Lower leg skin (tissue), 4 donors: ENCODE measurements around the gene CHRM1. TPM values are rescaled to one million over a fixed set of nuclear protein-coding genes. Genes with fewer than 3 reads are reported as not detected.
"Not testable (repeated sequence)": the region's sequence is repeated elsewhere in the genome, so short reads cannot be mapped to it uniquely, and the experiment has no call there.

ENCODE experiments used
- DNase-seq, 2 donors: peaks; one replicate each; pipeline ENCODE4 v3.0.0-alpha.2; 2019; ENCODE audit warnings: low spot score in 2 of 2
- H3K4me3 ChIP-seq: fragments of 200-600 bp; sonication (generic); 2 replicates; pipeline ENCODE4 v1.5.1; 2017; ENCODE audit warnings: mild to moderate bottlenecking, low read depth; ENCODE audit not compliant: poor library complexity, severe bottlenecking
- POLR2A ChIP-seq, 2 donors: fragments of 450-650 bp; IDR thresholded peaks; one replicate each; pipeline ENCODE4 v1.6.1; 2016 to 2017; ENCODE audit warnings: antibody characterized with exemption in 2 of 2, mild to moderate bottlenecking in 1 of 2, moderate library complexity in 1 of 2
- WGBS, 2 donors: methylation state at CpG; one replicate each; pipeline ENCODE4 v1.1.5; 2018; 5-methylcytosine and 5-hydroxymethylcytosine counted together
- intact Hi-C: fragments of 100-400 bp; cut with DNase I; formaldehyde crosslinking; loops from one replicate; pipeline ENCODE4 v1.15.0; 2023; ENCODE audit warnings: low total_unique reads
- total RNA-seq, 4 donors: library from RNA; depleted of rRNA; stranded (reverse); fragments of >200 nt; gene quantifications; one replicate each; pipeline ENCODE4 v1.1.0, GENCODE V29; 2016
- TF ChIP-seq, protein P1 (sequence below), 3 donors: fragments of 450-650 bp; IDR thresholded peaks; one replicate each; pipeline ENCODE4 v1.5.1; 2016; ENCODE audit warnings: antibody characterized with exemption in 3 of 3, mild to moderate bottlenecking in 3 of 3, moderate library complexity in 2 of 3

The CHRM1 gene
- total RNA-seq, 4 donors from 2014 or later = 1.5 to 7.6 (median 4.5) TPM

DNA sequence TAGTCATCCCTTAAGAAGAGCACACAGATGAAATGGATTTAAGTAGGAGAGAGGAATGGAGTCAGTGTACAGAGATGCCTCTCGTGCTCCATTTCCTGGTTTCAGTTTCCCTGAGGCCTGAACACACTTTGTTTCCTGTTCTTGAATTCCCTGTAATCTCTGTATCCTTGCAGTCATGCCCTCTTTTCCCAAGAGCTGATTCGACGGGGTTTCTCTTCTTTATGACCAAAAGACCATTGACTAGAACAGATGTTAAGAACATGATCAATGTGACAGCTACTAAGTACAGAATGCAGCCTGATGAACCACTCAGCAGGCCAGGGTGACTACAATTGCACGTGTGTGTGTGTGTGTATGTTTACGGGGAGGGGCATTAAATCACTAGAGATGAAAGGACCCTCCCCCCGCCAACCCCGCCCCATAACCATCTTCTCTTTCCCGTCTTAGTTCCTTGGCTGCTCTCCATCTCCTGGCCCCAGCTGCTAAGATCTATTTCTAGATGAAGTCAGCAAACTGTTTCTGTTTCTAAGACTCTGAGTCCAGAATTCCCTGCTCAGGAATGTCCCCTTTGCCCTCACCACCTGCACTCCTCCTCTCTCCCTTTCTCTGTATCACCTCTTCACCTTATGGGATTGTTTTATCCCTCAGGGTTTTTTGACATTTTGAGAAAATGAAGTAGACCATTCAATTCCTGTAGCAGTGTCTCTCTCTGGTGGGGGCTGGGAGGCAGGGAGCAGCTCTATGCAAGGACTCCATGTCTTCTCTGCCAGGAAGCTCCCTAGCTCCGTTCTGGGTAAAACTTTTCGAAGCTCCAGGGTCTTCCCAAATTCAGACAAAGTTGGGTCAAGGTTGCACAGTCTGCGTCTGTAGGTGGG, 37.6 kb upstream of the CHRM1 start:
- 19 to 26% methylated on average over 11 of the region's 11 CpGs for WGBS, 2 donors
- TF ChIP-seq POLR2A (IDR thresholded peaks at IDR 0.05) = no peak
- TF ChIP-seq, protein P1, sequence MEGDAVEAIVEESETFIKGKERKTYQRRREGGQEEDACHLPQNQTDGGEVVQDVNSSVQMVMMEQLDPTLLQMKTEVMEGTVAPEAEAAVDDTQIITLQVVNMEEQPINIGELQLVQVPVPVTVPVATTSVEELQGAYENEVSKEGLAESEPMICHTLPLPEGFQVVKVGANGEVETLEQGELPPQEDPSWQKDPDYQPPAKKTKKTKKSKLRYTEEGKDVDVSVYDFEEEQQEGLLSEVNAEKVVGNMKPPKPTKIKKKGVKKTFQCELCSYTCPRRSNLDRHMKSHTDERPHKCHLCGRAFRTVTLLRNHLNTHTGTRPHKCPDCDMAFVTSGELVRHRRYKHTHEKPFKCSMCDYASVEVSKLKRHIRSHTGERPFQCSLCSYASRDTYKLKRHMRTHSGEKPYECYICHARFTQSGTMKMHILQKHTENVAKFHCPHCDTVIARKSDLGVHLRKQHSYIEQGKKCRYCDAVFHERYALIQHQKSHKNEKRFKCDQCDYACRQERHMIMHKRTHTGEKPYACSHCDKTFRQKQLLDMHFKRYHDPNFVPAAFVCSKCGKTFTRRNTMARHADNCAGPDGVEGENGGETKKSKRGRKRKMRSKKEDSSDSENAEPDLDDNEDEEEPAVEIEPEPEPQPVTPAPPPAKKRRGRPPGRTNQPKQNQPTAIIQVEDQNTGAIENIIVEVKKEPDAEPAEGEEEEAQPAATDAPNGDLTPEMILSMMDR (IDR thresholded peaks at IDR 0.05) = no peak
- H3K4me3 ChIP-seq = no peak overlapping the region
- DNase-seq = peak; percentile 21 to 50
- intact Hi-C loops = no loop called here

DNA sequence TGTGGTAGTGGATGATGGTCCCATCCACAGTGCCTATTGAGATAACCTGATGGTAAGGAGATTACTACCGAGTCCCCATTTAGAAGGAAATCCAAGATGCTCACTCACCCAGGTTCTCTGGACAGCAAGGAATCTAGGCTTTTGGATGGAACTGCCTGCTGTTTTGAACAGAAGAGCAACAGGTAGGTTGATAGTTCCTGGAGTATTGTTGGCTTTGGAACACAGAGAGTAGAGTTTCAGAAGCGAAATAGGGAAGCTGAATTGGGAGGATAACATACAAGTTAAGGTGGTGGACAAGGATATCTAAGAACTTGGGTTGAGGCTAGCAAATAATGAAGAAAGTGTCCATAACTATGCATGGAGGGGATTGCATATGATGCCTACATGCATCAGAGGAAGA, 36.0 kb upstream of the CHRM1 start:
- TF ChIP-seq POLR2A (IDR thresholded peaks at IDR 0.05) = no peak
- TF ChIP-seq, protein P1 (IDR thresholded peaks at IDR 0.05) = no peak
- no peak overlapping the region for H3K4me3 ChIP-seq
- 93 to 98% methylated on average over 2 of the region's 2 CpGs for WGBS, 2 donors
- intact Hi-C loops = no loop called here
- DNase-seq = no peak

- no peak for TF ChIP-seq POLR2A (IDR thresholded peaks at IDR 0.05)
- TF ChIP-seq, protein P1 (IDR thresholded peaks at IDR 0.05) = no peak
- no peak overlapping the region for H3K4me3 ChIP-seq
- intact Hi-C loops = no loop called here
- 76 to 85% methylated on average over 5 of the region's 5 CpGs for WGBS, 2 donors
- DNase-seq = peak in 1 of 2 donors; percentile 8
These were observed 33.3 kb upstream of the CHRM1 start for GRCh38 chr11:62954478-62954877.

DNA sequence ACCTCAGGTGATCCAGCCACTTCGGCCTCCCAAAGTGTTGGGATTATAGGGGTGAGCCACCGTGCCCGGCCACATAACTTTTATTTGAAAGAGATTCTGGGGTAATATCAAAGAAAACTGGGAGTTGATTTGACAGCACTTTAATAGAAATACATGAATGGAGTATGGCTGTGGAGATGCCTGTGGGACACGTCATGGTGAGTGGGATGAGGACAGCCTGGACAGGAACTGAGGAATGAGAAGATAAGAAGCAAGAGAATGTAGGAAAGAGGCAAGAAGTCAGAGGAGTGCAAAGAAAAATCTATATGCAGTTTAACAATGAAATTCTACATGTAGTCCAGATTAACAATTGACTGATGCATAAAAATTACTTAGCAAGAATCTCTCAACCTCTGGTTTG, 32.6 kb upstream of the CHRM1 start:
- WGBS, 2 donors = 89% methylated on average over 4 of the region's 4 CpGs
- TF ChIP-seq, protein P1 (IDR thresholded peaks at IDR 0.05) = no peak
- TF ChIP-seq POLR2A (IDR thresholded peaks at IDR 0.05) = no peak
- intact Hi-C loops = no loop called here

DNA sequence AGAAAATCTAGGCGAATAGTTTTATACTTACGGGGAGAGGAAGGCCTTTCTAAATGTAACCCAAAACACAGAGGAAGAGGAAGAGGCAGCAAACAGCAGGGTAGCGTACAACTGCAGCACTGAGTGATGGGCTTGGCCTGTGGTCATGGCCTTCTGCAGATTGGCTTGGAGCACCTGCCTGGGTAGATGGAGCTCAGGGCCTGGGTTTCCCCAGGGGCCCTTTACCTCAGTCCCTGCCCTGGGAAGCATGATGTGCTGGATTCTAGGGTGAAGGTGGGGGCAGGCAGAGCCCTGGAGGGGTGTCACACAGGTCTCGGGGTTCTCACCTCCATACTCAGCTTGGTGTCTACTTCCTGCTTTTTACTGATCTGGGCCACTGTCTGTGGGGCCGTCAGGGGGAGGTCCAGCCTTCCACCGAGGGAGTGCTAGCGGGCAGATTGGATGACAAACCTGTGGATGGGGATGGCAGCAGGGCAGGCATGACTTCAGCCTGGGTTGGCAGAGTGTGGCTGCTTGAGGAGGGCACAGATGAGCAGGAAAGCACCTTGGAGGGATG, 27.7 kb upstream of the CHRM1 start:
- intact Hi-C loops = no loop called here
- no peak overlapping the region for H3K4me3 ChIP-seq
- DNase-seq = peak in 1 of 2 donors; percentile 76
- WGBS, 2 donors = 80 to 86% methylated on average over 7 of the region's 7 CpGs
- no peak for TF ChIP-seq POLR2A (IDR thresholded peaks at IDR 0.05)
- TF ChIP-seq, protein P1 (IDR thresholded peaks at IDR 0.05) = no peak

More for the DNA sequence above, 32.6 kb upstream of the CHRM1 start:
- H3K4me3 ChIP-seq = no peak overlapping the region
- DNase-seq = peak in 1 of 2 donors; percentile 18

- 93 to 99% methylated on average over 10 of the region's 10 CpGs for WGBS, 2 donors
- H3K4me3 ChIP-seq, intact Hi-C loops: not testable (repeated sequence)
- DNase-seq = peak in 1 of 2 donors; percentile 21
These were observed 24.4 kb upstream of the CHRM1 start for GRCh38 chr11:62945538-62945937.

DNA sequence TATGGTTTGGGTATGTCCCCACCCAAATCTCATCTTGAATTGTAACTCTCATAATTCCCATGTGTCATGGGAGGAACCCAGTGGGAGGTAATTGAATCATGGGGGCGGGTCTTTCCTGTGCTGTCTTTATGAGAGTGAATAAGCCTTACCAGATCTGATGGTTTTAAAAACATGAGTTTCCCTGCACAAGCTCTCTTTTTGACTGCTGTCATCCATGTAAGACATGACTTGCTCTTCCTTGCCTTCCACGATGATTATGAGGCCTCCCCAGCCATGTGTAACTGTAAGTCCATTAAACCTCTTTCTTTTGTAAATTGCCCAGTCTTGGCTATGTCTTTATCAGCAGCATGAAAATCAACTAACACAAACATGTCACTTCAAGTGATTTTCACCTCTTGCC, 16.4 kb upstream of the CHRM1 start:
- DNase-seq, intact Hi-C loops, H3K4me3 ChIP-seq: not testable (repeated sequence)
- WGBS, 2 donors = 80 to 90% methylated on average over 2 of the region's 2 CpGs
